HUDEP-2 (cell line): ENCODE results near the gene BPI.
"Not testable (repeated sequence)": the region's sequence is repeated elsewhere in the genome, so short reads cannot be mapped to it uniquely, and the experiment has no call there.

Source experiments
- DNase-seq, 76 experiments: peaks; one replicate each; lab custom pipeline; 2025; ENCODE audit not compliant: unreplicated experiment in 76 of 76; lab: John Stamatoyannopoulos, UW

BPI gene

DNA sequence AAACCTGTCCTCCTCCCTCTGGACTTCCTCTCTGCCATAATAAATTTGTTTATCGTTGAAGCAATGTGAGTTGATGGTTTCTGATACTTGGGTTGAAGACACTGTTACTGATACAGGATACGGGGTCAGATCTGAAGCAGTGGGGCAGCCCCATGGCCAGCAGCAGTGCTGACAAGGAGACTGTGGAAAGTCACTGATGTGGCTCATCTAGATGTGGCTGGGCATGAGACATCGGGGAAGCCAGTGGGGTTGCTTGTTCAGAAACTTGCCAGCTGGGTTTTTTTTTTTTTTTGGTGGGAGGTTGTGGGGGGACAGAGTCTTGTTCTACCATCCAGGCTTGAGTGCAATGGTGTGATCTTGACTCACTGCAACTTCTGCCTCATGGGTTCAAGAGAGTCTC is 2.6 kb upstream of the BPI start:
- no peak for DNase-seq

DNA sequence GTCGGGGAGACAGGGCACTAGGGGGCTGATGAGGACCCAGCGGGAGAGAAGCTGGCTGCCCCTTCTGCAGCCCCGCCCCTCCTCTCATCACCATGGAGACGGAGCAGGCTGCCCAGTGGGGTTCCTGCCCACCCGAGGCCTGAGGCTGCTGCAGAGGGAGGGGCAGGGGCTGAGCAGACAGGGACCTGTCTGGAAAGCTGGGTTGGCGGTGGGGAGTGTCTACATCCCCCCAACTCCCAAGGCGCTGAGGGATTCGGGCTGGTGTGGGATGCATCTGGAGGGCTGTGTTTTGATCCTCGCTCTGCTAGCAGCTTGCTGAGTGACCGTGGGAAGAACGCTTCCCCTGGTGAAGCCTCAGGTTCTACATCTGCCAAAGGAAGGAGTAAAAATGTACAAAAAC is 1.2 kb upstream of the BPI start:
- no peak for DNase-seq

DNA sequence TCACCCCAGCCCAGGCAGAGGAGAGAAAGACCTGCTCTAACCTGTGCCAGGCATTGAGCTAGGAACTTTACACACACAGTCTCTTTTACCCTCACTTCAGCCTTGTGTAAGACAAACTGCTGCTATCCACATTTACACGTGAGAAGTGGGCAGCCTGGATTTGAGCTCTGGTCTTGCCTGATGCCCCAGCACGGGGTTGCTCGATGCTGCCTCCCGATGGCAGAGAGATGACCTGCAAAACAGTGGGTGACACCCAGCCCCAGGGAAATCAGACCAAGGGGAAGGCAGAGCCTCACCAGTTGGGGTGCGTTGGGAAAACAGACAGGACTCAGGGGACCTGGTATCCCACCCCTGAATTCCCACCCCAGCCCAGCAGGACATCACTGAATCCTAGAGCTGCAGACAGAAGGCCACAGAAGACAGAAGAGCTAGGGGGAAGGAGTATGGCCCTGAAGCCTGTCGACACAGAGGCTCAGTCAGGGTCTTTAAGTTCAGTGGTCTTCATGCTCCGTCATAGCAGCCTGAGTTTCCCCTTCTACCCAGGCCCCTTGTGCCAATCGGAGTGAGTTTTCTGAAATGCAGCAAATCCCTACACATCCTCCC is 990 bp downstream of the BPI start:
- DNase-seq, result peak in 37 of 76 experiments; percentile 2 to 58 (median 19)

DNA sequence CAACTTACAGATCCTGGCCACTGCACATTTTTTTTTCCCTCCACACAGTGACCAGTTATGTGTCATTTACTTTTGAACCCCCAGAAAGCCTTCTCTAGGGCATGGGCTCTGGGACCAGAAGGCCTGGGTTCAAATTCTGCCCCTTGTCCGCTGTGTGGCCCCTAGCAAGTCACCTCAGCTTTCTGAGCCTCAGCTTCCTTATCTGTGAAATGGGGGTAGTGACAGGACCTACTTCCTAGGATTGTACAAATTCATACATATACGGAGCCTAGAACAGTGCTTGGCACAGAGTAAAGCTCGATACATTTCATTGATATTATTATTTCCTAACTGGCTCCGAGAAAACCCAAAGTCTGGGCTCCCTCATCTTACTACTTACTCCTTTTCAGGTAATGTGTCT is 1.6 kb downstream of the BPI start:
- DNase-seq, result no peak

DNA sequence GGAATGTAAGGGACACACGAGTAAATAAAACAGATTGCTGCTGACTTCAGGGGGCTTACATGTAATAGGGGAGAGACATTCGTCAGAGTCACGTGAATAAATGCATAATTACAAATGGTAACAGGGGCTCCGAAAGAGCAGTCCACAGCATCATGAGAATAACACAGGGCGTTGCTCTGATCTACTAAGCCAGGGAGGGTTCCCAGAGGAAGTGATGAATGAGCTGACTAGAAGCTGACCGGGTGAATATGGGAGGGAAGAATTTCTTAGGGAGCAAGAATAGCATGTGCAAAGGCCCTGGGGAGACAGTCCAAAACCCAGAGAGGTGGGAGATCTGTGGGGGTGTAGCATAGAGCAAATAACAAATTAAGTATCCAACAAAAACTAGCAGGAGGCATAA is 2.4 kb downstream of the BPI start:
- no peak for DNase-seq

DNA sequence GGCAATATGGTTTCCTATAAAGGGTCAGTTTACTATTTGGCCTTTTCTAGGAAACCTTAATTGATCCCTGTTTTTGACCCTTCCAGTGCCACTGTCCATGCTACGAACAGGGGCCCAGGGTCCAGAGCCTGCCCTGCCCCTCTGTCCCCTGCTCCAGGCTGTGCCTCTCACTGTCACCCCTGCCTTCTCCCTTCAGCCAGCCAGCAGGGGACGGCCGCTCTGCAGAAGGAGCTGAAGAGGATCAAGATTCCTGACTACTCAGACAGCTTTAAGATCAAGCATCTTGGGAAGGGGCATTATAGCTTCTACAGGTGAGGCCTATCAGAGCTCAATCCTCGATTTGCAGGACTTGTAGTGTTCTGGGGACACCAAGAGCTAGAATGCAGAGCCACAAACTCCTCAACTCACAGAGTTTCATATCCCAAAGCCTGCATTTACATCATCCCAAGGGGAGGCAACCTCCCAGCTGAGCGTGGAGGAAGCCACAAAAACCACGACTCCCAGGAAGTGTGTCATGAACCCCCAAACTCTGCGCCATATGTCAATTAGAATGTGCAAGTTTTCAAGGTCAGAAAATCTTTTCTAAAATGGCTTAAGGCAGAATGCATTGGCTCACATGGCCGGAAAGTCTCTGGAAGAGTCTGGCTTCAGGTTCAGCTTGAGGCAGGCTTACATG is 3.6 kb downstream of the BPI start:
- no peak for DNase-seq

DNA sequence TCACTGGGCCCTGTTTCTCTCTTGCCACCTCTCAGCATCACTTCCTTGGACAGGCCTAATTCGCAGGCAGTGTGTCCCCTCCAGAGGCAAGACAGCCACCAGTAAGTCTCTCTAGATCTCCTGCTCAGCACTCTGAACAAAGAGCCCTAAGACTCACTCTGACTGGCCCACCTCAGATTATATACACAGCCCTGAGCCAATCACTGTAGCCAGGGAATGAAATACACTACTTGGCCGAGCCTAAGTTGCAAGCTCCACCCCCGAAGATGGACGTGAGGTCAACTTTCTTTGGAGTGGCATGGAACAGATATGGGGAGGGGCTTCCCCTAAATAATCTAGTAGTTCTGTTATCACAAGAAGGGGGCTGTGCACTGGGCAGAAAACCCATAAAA is 4.1 kb downstream of the BPI start:
- DNase-seq, result no peak

DNA sequence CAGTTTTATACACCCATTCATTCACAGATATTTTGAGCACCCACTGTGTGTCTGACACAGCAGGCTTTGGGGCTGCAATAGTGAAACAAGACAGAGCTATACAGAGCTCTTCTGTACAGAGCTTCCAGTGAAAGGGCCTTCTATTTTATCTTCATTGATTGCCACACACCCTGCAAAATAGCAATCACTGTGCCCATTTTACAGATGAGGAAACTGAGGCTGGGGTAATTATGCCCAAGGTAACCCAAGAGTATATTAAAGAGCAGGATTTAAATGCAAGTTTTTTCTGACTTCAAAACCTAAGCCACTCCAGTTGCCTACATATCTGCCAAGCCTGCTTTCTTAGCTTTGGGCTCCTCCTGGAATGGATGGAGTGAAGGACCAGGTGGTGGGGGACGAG is 4.5 kb downstream of the BPI start:
- DNase-seq, result no peak

DNA sequence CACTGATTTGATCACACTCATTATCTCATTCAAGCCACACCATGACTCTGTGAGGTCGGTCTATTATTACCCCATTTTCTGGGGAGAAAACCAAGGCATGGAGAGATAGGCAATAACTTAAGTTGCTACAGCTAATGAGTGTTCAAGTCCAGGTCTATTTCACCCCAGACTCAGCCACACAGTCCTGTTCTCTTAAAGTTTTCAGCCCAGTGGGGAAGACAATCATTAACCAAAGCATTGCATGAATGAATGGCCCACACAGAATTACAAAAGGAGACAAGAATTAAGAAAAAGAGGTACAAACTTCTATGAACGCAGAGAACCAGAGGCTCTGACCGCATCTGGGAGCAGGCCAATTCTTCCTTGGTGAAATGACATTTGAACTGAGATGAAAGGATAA is 7.1 kb downstream of the BPI start:
- DNase-seq, result no peak

DNA sequence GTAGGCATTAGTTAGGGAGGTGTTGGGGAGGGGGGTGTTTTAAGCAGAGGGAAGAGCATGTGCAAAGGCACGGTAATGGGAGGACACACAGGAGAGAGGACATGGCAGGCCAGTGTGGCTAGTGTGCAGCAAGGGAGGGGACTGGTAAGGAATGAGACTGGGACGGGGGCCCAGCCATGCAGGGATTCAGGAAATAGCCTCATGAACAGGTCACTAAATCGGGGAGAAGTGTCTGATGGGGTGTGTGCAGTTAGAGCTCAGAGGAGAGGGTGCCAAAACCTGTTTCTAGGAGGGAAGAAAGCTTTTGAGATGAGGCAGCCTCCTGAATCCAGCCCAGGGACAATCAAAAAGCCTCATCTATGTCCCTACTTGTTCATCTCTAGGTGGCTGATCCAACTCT is 7.5 kb downstream of the BPI start:
- no peak for DNase-seq

DNA sequence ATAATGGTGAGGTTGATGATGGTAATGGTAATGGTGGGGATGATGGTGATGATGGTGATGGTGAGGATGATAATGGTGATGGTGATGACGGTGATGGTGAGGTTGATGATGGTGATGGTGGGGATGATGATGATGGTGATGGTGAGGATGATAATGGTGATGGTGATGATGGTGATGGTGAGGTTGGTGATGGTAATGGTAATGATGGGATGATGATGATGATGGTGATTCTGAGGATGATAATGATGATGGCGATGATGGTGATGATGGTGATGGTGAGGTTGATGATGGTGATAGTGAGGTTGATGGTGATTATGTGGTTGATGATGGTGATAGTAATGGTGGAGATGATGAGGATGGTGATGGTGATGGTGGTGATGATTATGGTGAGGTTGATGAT is 9.7 kb downstream of the BPI start:
- no peak for DNase-seq

DNA sequence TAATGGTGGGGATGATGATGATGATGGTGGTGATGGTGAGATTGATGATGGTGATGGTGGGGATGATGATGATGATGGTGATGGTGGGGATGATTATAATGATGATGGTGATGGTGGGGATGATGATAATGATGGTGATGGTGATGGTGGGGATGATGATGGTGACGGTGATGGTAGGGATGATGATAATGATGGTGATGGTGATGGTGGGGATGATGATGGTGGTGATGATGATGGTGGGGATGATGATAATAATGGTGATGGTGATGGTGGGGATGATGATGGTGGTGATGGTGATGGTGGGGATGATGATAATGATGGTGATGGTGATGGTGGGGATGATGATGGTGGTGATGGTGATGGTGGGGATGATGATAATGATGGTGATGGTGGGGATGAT is 10.4 kb downstream of the BPI start:
- not testable (repeated sequence) for DNase-seq

DNA sequence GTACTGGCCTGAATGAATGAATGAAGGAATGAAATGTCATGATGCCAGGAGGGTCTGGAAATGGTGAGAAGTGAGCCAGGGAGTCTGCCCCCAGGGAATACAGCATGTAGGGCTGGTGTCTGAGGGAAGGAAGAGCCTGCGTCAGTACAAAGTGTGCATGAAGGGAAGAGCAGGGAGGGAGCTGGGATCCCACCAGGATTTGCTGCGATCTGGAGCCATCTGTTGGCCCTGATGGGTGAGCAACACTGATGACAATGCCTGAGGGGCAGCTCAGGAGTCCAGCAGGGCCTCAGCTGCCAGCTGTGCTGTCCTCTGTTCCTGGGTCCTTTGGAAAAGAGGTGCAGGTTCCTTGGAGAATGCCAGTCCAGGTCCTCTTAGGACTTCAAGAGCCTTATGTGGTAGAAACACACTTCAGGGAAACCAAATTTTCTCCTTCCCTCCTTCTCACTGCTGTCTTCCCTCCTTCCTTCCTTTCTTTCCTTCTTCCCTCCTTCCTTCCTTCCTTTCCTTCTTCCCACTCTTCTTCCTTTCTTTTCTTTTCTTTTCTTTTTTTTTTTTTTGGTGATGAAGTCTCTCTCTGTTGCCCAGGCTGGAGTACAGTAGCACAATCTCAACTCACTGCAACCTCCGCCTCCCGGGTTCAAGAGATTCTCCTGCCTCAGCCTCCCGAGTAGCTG is 11.5 kb downstream of the BPI start:
- no peak for DNase-seq

DNA sequence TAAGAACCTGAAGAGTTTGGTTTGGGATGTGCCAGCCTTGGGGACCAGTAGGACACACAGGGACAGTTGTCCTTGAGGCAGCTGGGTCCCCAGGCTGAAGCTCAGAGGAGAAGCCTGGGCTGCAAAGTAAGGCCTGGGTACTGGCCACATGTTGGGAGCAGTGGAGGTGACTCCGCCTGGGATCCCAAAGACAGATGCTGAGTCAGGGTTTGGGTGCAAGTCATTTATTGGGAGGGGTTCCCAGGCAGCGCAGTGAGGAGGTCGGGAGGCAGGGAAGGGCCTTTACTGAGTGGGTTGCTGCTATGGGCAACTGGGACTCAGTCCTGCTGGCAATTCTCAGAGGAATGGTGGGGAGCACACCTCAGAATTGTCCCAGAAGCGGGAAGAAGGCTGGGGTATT is 12.4 kb downstream of the BPI start:
- DNase-seq, result no peak

DNA sequence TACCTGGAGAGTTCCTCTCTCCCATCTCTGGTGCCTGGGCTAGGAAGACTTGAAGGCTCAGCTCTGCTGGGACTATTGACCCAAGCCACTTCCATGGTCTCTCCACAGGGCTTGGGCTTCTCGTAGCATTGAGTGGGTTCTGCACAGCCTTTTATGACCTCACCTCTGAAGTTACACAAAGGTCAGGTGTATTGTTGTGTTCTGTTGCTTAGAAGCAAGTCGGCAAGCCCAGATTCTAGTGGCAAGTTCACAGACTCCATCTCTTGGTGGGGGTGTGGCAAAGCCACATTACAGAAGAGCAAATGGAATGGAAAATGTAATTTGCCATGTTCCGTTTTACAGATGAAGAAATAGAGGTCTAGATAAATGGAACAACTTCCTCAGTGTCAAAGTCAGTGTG is 13.5 kb downstream of the BPI start:
- no peak for DNase-seq

DNA sequence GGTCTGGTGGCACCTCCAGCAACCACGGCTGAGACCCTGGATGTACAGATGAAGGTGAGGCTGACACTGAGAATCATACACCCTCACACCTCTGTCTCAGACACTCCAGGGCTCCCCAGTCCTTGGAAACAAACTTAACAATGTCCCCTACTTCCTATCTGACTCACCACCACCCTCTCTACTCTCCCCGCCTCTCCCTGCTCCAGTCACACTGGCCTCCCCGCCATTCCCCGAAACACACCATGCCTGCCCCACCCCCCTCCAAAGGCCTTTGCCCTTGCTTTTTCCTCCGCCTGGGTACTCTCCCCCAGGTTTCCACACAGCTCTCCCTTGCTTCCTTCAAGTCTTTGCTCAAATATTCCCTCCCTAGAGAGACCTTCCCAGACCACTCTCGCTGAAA is 16.3 kb downstream of the BPI start:
- no peak for DNase-seq

DNA sequence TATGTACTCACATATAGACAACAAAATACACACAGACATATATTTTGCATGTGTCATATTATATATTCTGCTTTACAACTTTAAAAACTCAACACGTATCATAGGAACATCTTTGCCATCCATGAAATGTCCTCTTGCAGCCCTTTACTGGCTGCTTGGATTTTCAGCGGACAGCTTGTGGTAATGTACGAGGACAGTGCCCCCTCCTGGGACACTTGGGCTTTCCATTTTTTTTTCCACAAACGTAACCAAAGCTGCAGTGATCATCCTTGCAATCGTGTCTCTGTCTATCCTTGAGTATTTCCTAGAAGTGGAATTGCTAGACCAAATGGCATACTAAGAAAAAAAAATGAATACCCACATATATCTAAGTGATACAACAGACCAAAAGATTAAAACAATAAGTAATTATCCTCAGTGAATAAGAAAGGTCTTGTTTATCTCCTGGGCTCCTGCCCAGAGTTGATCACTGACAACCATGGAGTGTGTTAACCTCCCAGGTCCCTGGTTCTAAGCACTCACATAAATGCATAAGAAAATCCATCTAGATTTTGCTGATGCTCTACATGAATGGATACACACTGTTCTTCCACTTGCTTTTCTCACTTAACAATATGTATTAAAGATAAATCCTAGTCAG is 18.1 kb downstream of the BPI start:
- peak in 10 of 76 experiments; percentile 5 to 36 (median 16) for DNase-seq

DNA sequence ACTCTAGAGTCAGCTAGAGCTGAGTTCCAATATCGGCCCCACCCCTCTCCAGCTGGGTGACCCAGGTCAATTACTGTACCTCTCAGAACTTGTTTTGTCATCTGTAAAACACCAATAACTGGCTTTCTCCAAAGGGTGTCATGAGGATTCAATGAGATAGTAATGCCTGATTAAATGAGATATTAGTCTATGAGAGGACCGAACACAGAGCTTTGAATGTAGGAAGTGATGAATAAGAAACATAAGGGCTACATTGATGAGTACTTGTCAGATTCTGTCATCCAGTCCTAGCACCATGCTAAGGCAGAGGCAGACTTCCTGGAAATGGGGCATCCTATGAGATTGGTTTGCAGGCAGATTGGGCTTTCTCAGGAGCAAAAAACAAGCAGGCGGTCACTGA is 20.2 kb downstream of the BPI start:
- DNase-seq, result no peak

DNA sequence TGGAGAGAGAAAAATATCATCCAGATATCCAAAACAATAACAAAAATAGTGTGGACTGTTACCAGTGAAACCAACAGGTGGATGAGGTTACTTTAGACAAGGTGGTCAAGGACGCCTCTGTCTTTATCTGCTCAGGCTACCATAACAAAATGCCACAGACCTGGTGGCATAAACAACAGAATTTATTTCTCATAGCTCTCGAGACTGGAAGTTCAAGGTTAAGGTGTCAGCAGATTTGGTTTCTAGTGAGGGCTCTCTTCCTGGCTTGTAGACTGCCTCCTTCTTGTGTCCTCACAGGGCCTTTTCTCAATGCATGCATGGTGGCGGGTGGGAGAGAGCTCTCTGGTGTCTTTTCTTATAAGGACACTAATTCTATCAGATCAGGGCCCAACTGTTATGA is 21.2 kb downstream of the BPI start:
- no peak for DNase-seq

DNA sequence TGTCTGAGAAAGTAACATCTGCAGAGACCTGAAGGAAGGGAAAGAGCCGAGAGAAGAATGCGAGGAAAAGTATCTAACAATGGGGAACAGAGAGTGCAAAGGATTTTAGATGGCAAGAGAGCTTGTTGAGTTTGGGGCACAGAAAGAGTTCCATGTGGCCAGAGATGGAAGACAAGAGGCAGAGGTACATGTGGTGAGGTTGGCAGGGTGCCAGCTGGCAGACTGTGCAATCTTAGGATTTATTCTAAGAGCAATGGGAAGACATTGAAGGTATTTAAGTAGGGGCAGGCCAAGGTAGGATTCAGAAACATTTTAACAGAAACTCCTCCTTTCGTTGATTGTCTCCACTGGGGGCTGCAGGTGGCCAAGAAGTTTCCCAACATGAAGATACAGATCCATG is 21.9 kb downstream of the BPI start:
- DNase-seq, result peak in 2 of 76 experiments; percentile 3 to 9

DNA sequence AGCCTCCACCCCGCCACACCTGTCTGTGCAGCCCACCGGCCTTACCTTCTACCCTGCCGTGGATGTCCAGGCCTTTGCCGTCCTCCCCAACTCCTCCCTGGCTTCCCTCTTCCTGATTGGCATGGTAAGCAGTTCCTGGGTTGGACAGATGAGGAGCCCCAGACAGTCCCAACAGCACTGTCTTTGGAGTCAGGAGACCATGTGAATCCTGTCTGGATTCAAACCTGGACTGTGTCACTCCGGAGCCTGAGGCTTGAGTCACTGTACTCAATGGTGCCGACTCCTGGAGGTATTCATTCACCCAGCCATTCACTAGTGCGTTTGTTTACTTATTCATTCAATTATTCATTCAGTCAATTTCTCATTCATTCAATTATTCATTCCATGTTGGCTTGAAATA is 22.4 kb downstream of the BPI start:
- DNase-seq, result no peak

DNA sequence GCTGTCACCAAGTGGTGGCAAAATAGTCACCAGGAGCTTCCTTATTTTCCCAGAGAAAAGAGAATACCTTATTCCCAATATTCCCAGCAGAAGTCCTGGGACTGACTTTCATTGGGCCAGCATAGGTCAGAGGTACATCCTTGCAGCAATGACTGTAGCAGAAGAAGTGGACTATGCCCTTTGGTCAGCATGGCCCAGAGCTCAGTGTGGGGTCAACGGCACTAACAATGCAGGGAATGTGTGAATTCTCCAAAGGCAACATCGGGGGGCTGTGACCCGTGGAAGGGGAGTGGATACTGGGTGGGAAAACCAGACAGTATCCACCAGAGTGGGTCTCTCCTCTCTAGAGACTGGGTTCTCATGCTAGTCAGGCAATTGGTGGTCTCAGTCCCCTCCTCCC is 26.7 kb downstream of the BPI start:
- no peak for DNase-seq
